T-cell (primary cell): Measurements from ENCODE around the gene ATPAF1. TPM values are rescaled to one million over a fixed set of nuclear protein-coding genes. Genes with fewer than 3 reads are reported as not detected.

Experiments
- ATAC-seq, 4 experiments: fragments of 200-7000 bp in 3 of 4; fragments of 150-1000 bp in 1 of 4; cut with Tn5 transposase; replicated peaks in 1 of 4; 1 replicate in 3 of 4; 2 replicates in 1 of 4; pipeline ENCODE4 v1.10.0; 2021; ENCODE audit warnings: moderate library complexity in 3 of 4, mild to moderate bottlenecking in 2 of 4, moderate number of reproducible peaks in 1 of 4
- CTCF ChIA-PET, 2 donors: fragments of 300-600 bp; sonication (Branson Sonifier 250); formaldehyde crosslinking; loops; one replicate each; lab custom pipeline; 2022; ENCODE audit warnings: antibody characterized with exemption in 2 of 2; lab: Charles Lee
- POLR2A ChIA-PET, 2 donors: fragments of 300-600 bp; sonication (Branson Sonifier 250); formaldehyde crosslinking; loops; one replicate each; lab custom pipeline; 2022; ENCODE audit warnings: antibody characterized with exemption in 2 of 2; lab: Charles Lee
- DNase-seq, 35 experiments: peaks; one replicate each; pipeline versions ENCODE4 v3.0.0 to v3.0.0-alpha.2; 2013 to 2023
- H3K27ac ChIP-seq: one replicate; pipeline ENCODE4 v1.5.1; 2013; ENCODE audit warnings: low read length
- H3K27me3 ChIP-seq, 2 experiments: replicated peaks in 1 of 2; 1 replicate in 1 of 2; 2 replicates in 1 of 2; pipeline versions ENCODE4 v1.6.1 to v1.7.0; 2013; ENCODE audit warnings: low read length in 1 of 2, mixed read lengths in 1 of 2; ENCODE audit not compliant: control insufficient read depth in 2 of 2, insufficient read depth in 2 of 2; ENCODE audit errors: extremely low read depth in 1 of 2
- H3K36me3 ChIP-seq, 2 donors: 1 replicate in 1 of 2; 2 replicates in 1 of 2; pipeline versions ENCODE4 v1.6.1 to v1.7.0; 2013; ENCODE audit warnings: low read length in 1 of 2; ENCODE audit not compliant: control insufficient read depth in 2 of 2, insufficient read depth in 1 of 2; ENCODE audit errors: extremely low read depth in 1 of 2
- H3K4me1 ChIP-seq, 2 experiments: 1 replicate in 1 of 2; 2 replicates in 1 of 2; pipeline versions ENCODE4 v1.6.1 to v1.7.0; 2013; ENCODE audit warnings: low read length in 2 of 2, mixed read lengths in 1 of 2; ENCODE audit not compliant: insufficient read depth in 2 of 2, control insufficient read depth in 1 of 2; ENCODE audit errors: extremely low read depth in 1 of 2
- H3K4me3 ChIP-seq, 2 donors: 1 replicate in 1 of 2; 2 replicates in 1 of 2; pipeline versions ENCODE4 v1.5.1 to v1.7.0; 2013; ENCODE audit warnings: mild to moderate bottlenecking in 2 of 2, low read length in 1 of 2, moderate library complexity in 1 of 2; ENCODE audit not compliant: control insufficient read depth in 1 of 2; ENCODE audit errors: extremely low read depth in 1 of 2
- H3K9me3 ChIP-seq: 2 replicates; pipeline ENCODE4 v1.7.0; 2013
- H3K27ac Mint-ChIP-seq, 2 donors: one replicate each; pipeline ENCODE4 v1.8.0; 2020 to 2021; ENCODE audit warnings: mild to moderate bottlenecking in 2 of 2, mixed read lengths in 2 of 2
- H3K27me3 Mint-ChIP-seq, 2 donors: one replicate each; pipeline ENCODE4 v1.8.0; 2021 to 2022; ENCODE audit warnings: mixed read lengths in 2 of 2
- H3K36me3 Mint-ChIP-seq: one replicate; pipeline ENCODE4 v1.8.0; 2021; ENCODE audit warnings: mixed read lengths
- H3K4me1 Mint-ChIP-seq, 3 donors: one replicate each; pipeline ENCODE4 v1.8.0; 2020 to 2022; ENCODE audit warnings: mixed read lengths in 3 of 3, mild to moderate bottlenecking in 1 of 3
- H3K4me3 Mint-ChIP-seq, 3 donors: one replicate each; pipeline ENCODE4 v1.8.0; 2020 to 2022; ENCODE audit warnings: mild to moderate bottlenecking in 3 of 3, mixed read lengths in 3 of 3, moderate library complexity in 3 of 3
- H3K9me3 Mint-ChIP-seq, 3 donors: one replicate each; pipeline ENCODE4 v1.8.0; 2020 to 2022; ENCODE audit warnings: mixed read lengths in 3 of 3
- WGBS: methylation state at CpG from one replicate; pipeline ENCODE4 v1.1.5; 2013; ENCODE audit warnings: missing lambda C conversion rate; ENCODE audit not compliant: insufficient coverage; 5-methylcytosine and 5-hydroxymethylcytosine counted together
- total RNA-seq, 35 experiments: library from RNA in 6 of 35; stranded (reverse) in 6 of 35; fragments of 120-200 nt in 1 of 35; gene quantifications; one replicate each; pipeline versions ENCODE4 v1.2.1 to v1.2.4 and lab custom pipeline; 2013 to 2026

The ATPAF1 gene
- total RNA-seq, 5 donors from 2014 or later (not counting 1 experiment from before 2014, with no cell fraction given), result 22.0 to 31.2 (median 26.0) TPM

- H3K27me3 Mint-ChIP-seq, result no peaks in the 10 kb centered on the region
- Histone ChIP-seq H3K27me3 (no peaks in the 10 kb centered on the region), H3K4me3 (no peak overlapping the region), H3K27ac (no peak overlapping the region), H3K36me3 (peaks cover 6 to 20% of the 10 kb centered on the region in 2 donors), H3K9me3 (no peaks in the 10 kb centered on the region), H3K4me1 (peaks cover 3 to 23% of the 10 kb centered on the region in 2 experiments)
- ChIA-PET CTCF (interaction anchor here in 1 of 2 donors (0.9 kb wide), 1 partner anchor 19 kb away, joined by 3 read pairs; no protein-coding TSS in a partner anchor), POLR2A (no interaction called here)
- H3K4me3 Mint-ChIP-seq, result no peak overlapping the region
- no CpG with 5 or more reads among the region's 3 CpGs for WGBS
- DNase-seq (no peak), ATAC-seq (no peak)
- H3K9me3 Mint-ChIP-seq, result no peaks in the 10 kb centered on the region
- H3K36me3 Mint-ChIP-seq, result peaks cover 39% of the 10 kb centered on the region
- H3K27ac Mint-ChIP-seq, result peak overlapping the region; percentile 50
- H3K4me1 Mint-ChIP-seq, result peaks cover 63 to 72% (median 64%) of the 10 kb centered on the region in 3 donors
Observed at GRCh38 chr1:46596846-46597245, 71.3 kb downstream of the ATPAF1 start.

- peaks cover 13 to 27% of the 10 kb centered on the region in 2 donors for H3K36me3 ChIP-seq
- Mint-ChIP-seq H3K4me1 (peaks cover 55 to 65% (median 56%) of the 10 kb centered on the region in 3 donors), H3K36me3 (peaks cover 43% of the 10 kb centered on the region), H3K9me3 (no peaks in the 10 kb centered on the region), H3K4me3 (peak overlapping the region in 1 of 3 donors; percentile 23), H3K27me3 (no peaks in the 10 kb centered on the region), H3K27ac (no peak overlapping the region)
- ChIA-PET CTCF (no interaction called here), POLR2A (no interaction called here)
- ATAC-seq (no peak), DNase-seq (no peak)
- H3K4me3 ChIP-seq, result no peak overlapping the region
- peaks cover 3 to 23% of the 10 kb centered on the region in 2 experiments for H3K4me1 ChIP-seq
- H3K27me3 ChIP-seq, result no peaks in the 10 kb centered on the region
- no peak overlapping the region for H3K27ac ChIP-seq
- H3K9me3 ChIP-seq, result no peaks in the 10 kb centered on the region
- no CpG with 5 or more reads among the region's 1 CpG for WGBS
Observed at GRCh38 chr1:46596036-46596435, 72.1 kb downstream of the ATPAF1 start.

GRCh38 chr1:46595127-46595526 lies 73.0 kb downstream of the ATPAF1 start:
- Histone ChIP-seq H3K4me1 (peaks cover 3 to 23% of the 10 kb centered on the region in 2 experiments), H3K36me3 (peaks cover 17 to 30% of the 10 kb centered on the region in 2 donors), H3K27ac (no peak overlapping the region), H3K27me3 (no peaks in the 10 kb centered on the region), H3K4me3 (no peak overlapping the region), H3K9me3 (no peaks in the 10 kb centered on the region)
- Mint-ChIP-seq H3K27ac (peak overlapping the region in 1 of 2 donors; percentile 12), H3K4me1 (peaks cover 45 to 58% (median 50%) of the 10 kb centered on the region in 3 donors), H3K36me3 (peaks cover 52% of the 10 kb centered on the region), H3K9me3 (no peaks in the 10 kb centered on the region), H3K4me3 (peak overlapping the region in 1 of 3 donors; percentile 23), H3K27me3 (no peaks in the 10 kb centered on the region)
- DNase-seq (peak in 2 of 35 experiments; percentile 19 to 27), ATAC-seq (no peak)
- ChIA-PET POLR2A (no interaction called here), CTCF (no interaction called here)
- WGBS, result 43% methylated on average over 2 of the region's 3 CpGs

- H3K27ac Mint-ChIP-seq, result no peak overlapping the region
- 82% methylated on average over 3 of the region's 5 CpGs for WGBS
- CTCF ChIA-PET, result interaction anchor here in 1 of 2 donors (0.7 kb wide), 1 partner anchor 143 kb away, joined by 3 read pairs; no protein-coding TSS in a partner anchor
Observed at GRCh38 chr1:46594063-46594462, 74.1 kb downstream of the ATPAF1 start.

GRCh38 chr1:46592823-46593222 lies 75.3 kb downstream of the ATPAF1 start:
- Mint-ChIP-seq H3K4me3 (no peak overlapping the region), H3K27ac (no peak overlapping the region), H3K9me3 (no peaks in the 10 kb centered on the region), H3K4me1 (peaks cover 30 to 38% (median 30%) of the 10 kb centered on the region in 3 donors), H3K36me3 (peaks cover 66% of the 10 kb centered on the region), H3K27me3 (no peaks in the 10 kb centered on the region)
- H3K4me3 ChIP-seq, result no peak overlapping the region
- no peaks in the 10 kb centered on the region for H3K9me3 ChIP-seq
- H3K36me3 ChIP-seq, result peaks cover 24 to 40% of the 10 kb centered on the region in 2 donors
- H3K4me1 ChIP-seq, result peaks cover 3 to 15% of the 10 kb centered on the region in 2 experiments
- WGBS, result 93% methylated on average over 4 of the region's 4 CpGs
- CTCF ChIA-PET, result no interaction called here
- DNase-seq (no peak), ATAC-seq (no peak)
- no peaks in the 10 kb centered on the region for H3K27me3 ChIP-seq
- H3K27ac ChIP-seq, result no peak overlapping the region
- POLR2A ChIA-PET, result no interaction called here

More at GRCh38 chr1:46594063-46594462, 74.1 kb downstream of the ATPAF1 start:
- peaks cover 35 to 47% (median 40%) of the 10 kb centered on the region in 3 donors for H3K4me1 Mint-ChIP-seq
- no peaks in the 10 kb centered on the region for H3K27me3 Mint-ChIP-seq
- ATAC-seq (no peak), DNase-seq (no peak)
- peaks cover 3 to 18% of the 10 kb centered on the region in 2 experiments for H3K4me1 ChIP-seq
- POLR2A ChIA-PET, result no interaction called here
- H3K27ac ChIP-seq, result no peak overlapping the region
- no peaks in the 10 kb centered on the region for H3K27me3 ChIP-seq
- H3K36me3 ChIP-seq, result peaks cover 24 to 40% of the 10 kb centered on the region in 2 donors
- no peaks in the 10 kb centered on the region for H3K9me3 ChIP-seq
- H3K9me3 Mint-ChIP-seq, result no peaks in the 10 kb centered on the region
- H3K4me3 ChIP-seq, result no peak overlapping the region
- H3K36me3 Mint-ChIP-seq, result peaks cover 63% of the 10 kb centered on the region
- no peak overlapping the region for H3K4me3 Mint-ChIP-seq

GRCh38 chr1:46589529-46589928 lies 78.6 kb downstream of the ATPAF1 start:
- H3K27ac Mint-ChIP-seq, result no peak overlapping the region
- ATAC-seq, result no peak
- peaks cover 66% of the 10 kb centered on the region for H3K36me3 Mint-ChIP-seq
- no peaks in the 10 kb centered on the region for H3K27me3 ChIP-seq
- H3K27ac ChIP-seq, result no peak overlapping the region
- H3K36me3 ChIP-seq, result peaks cover 29 to 53% of the 10 kb centered on the region in 2 donors
- ChIA-PET POLR2A (no interaction called here), CTCF (no interaction called here)
- peaks cover 0 to under 1% of the 10 kb centered on the region in 2 experiments for H3K4me1 ChIP-seq
- no peaks in the 10 kb centered on the region for H3K27me3 Mint-ChIP-seq
- H3K4me3 Mint-ChIP-seq, result no peak overlapping the region
- H3K4me1 Mint-ChIP-seq, result peaks cover 5 to 11% (median 8%) of the 10 kb centered on the region in 3 donors
- no peak for DNase-seq
- no peaks in the 10 kb centered on the region for H3K9me3 Mint-ChIP-seq
- WGBS, result 89% methylated on average over 1 of the region's 3 CpGs
- H3K4me3 ChIP-seq, result no peak overlapping the region
- H3K9me3 ChIP-seq, result no peaks in the 10 kb centered on the region
